ENCODE measurements around the gene KANSL2. TPM values are rescaled to one million over a fixed set of nuclear protein-coding genes. Genes with fewer than 3 reads are reported as not detected.

Gene KANSL2
- total RNA-seq, 1 donor from 2014 or later: 23.5 TPM

GRCh38 chr12:48613321-48613720 is 68.7 kb downstream of the KANSL2 start:
- no peak for DNase-seq (ENCODE audit: low spot score)

Other genes starting within 250 kb of the KANSL2 start
- not detected for gene ANP32D, start 209.7 kb downstream of the KANSL2 start, total RNA-seq
- not detected for gene C12orf54, start 199.7 kb downstream of the KANSL2 start, total RNA-seq
- not detected for gene OR8S1, start 156.6 kb downstream of the KANSL2 start, total RNA-seq
- not detected for gene LALBA, start 112.2 kb downstream of the KANSL2 start, total RNA-seq
- gene CCNT1, start 34.5 kb upstream of the KANSL2 start, total RNA-seq: 30.1 TPM
- 69.9 TPM for gene ADCY6, start 106.9 kb upstream of the KANSL2 start, total RNA-seq
- 43.1 TPM for gene CACNB3, start 136.3 kb upstream of the KANSL2 start, total RNA-seq
- gene DDX23, start 169.9 kb upstream of the KANSL2 start, total RNA-seq: 85.1 TPM
- 14.6 TPM for gene RND1, start 183.6 kb upstream of the KANSL2 start, total RNA-seq
- 34.6 TPM for gene FKBP11, start 243.3 kb upstream of the KANSL2 start, total RNA-seq